ENCODE results near the gene SLC35F5. TPM values are rescaled to one million over a fixed set of nuclear protein-coding genes. Genes with fewer than 3 reads are reported as not detected.
"Not testable (repeated sequence)": the region's sequence is repeated elsewhere in the genome, so short reads cannot be mapped to it uniquely, and the experiment has no call there.

Gene SLC35F5
- total RNA-seq, 2 donors from 2014 or later: 27.3 to 39.7 TPM

DNA sequence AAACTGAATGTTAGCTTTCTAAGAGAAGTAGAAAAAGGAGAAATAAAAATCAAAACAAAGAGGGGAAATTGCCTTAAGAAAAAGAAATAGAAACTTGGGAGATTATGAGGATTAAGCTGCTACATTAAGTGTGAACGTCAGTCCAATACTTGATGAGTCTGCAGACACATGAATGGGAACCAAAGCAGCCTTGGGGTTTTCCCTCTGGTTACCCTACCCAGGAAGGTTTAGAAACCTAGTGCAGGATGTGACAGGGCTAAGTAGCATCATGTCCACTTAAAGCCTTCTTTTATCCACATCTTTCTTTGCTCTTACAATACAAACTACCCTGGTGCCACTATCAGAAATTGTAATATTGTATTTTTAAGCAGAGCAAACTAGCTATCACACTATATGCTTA lies 22.3 kb downstream of the SLC35F5 start:
- no peak for ATAC-seq
- no peak overlapping the region for H3K4me3 Mint-ChIP-seq
- H3K36me3 Mint-ChIP-seq: peaks cover 14% of the 10 kb centered on the region
- peaks cover 0 to 4% of the 10 kb centered on the region in 2 donors for H3K4me1 Mint-ChIP-seq (ENCODE audit: low read depth in 2 of 2)
- no peaks in the 10 kb centered on the region for H3K27me3 Mint-ChIP-seq
- H3K9me3 Mint-ChIP-seq: no peaks in the 10 kb centered on the region
- no peak for DNase-seq (ENCODE audit: low spot score)
- no peak overlapping the region for H3K27ac Mint-ChIP-seq

- peaks cover 10% of the 10 kb centered on the region in 2 donors for H3K4me1 Mint-ChIP-seq (ENCODE audit: low read depth in 2 of 2)
- H3K27me3 Mint-ChIP-seq: no peaks in the 10 kb centered on the region
- peaks cover 19% of the 10 kb centered on the region for H3K36me3 Mint-ChIP-seq
- H3K9me3 Mint-ChIP-seq: no peaks in the 10 kb centered on the region
- H3K27ac Mint-ChIP-seq: no peak overlapping the region
- H3K4me3 Mint-ChIP-seq: no peak overlapping the region
- ATAC-seq: no peak
- DNase-seq (ENCODE audit: low spot score): no peak
These were observed 32.4 kb downstream of the SLC35F5 start for GRCh38 chr2:113724010-113724409.

DNA sequence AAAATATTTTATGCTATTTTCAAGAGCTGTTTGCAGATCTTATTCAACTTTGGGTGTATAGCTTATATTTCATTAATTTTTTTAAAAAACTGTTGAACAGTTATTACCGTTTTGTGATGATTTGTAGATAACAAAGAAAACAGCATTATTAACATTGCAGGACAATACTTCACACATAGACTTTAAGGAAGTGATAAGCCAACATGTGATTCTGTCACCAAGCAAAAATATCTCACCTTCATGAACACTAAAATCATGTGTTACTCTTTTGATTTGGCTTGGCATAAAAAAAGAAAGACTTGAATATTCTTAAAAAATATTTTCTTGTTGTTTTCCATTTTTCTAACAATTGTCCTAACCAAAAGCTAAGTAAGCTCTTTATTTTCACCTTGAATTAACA lies 33.0 kb downstream of the SLC35F5 start:
- no peak overlapping the region for H3K27ac Mint-ChIP-seq
- no peak overlapping the region for H3K4me3 Mint-ChIP-seq
- H3K9me3 Mint-ChIP-seq: no peaks in the 10 kb centered on the region
- DNase-seq (ENCODE audit: low spot score) (no peak), ATAC-seq (no peak)
- peaks cover 10% of the 10 kb centered on the region in 2 donors for H3K4me1 Mint-ChIP-seq (ENCODE audit: low read depth in 2 of 2)
- H3K36me3 Mint-ChIP-seq: peaks cover 22% of the 10 kb centered on the region
- no peaks in the 10 kb centered on the region for H3K27me3 Mint-ChIP-seq

GRCh38 chr2:113720167-113720566 lies 36.3 kb downstream of the SLC35F5 start:
- Mint-ChIP-seq H3K9me3 (no peaks in the 10 kb centered on the region), H3K27ac (no peak overlapping the region), H3K36me3 (peaks cover 15% of the 10 kb centered on the region), H3K4me1 (ENCODE audit: low read depth in 2 of 2) (no peaks in the 10 kb centered on the region), H3K27me3 (no peaks in the 10 kb centered on the region), H3K4me3 (no peak overlapping the region)
- DNase-seq (ENCODE audit: low spot score) (no peak), ATAC-seq (no peak)

DNA sequence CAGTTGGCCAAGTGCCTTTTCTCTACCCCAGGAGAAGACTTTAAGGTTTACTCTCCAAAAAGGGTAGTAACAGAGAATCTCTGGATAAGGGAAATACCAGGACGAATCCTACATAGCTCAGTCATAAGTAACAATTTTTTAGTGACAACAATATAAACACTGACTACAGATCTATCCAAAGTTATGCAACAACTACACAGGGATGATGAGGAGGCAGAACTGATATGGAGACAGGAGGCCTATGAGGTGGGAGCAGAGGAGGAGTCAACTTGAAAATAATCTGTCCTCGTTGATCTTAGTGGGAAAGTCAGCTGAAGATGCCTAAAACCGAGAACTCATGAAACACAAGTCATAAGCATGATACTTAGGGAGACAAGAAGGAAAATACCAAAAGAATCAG lies 40.2 kb downstream of the SLC35F5 start:
- Mint-ChIP-seq H3K9me3 (no peaks in the 10 kb centered on the region), H3K27me3 (no peaks in the 10 kb centered on the region), H3K4me3 (no peak overlapping the region), H3K36me3 (peaks cover 10% of the 10 kb centered on the region), H3K27ac (peak overlapping the region in 1 of 2 donors; percentile 0), H3K4me1 (ENCODE audit: low read depth in 2 of 2) (no peaks in the 10 kb centered on the region)
- ATAC-seq: no peak
- no peak for DNase-seq (ENCODE audit: low spot score)

- DNase-seq (ENCODE audit: low spot score) (no peak), ATAC-seq (no peak)
- Mint-ChIP-seq H3K27me3 (no peaks in the 10 kb centered on the region), H3K9me3 (no peaks in the 10 kb centered on the region), H3K4me1 (ENCODE audit: low read depth in 2 of 2) (no peaks in the 10 kb centered on the region), H3K4me3 (no peak overlapping the region), H3K27ac (no peak overlapping the region), H3K36me3 (peaks cover 5% of the 10 kb centered on the region)
These were observed 43.5 kb downstream of the SLC35F5 start for GRCh38 chr2:113712941-113713340.

GRCh38 chr2:113711851-113712250 lies 44.6 kb downstream of the SLC35F5 start:
- H3K36me3 Mint-ChIP-seq: peaks cover 5% of the 10 kb centered on the region
- H3K27me3 Mint-ChIP-seq: no peaks in the 10 kb centered on the region
- H3K9me3 Mint-ChIP-seq: no peaks in the 10 kb centered on the region
- DNase-seq (ENCODE audit: low spot score) (no peak), ATAC-seq (no peak)
- H3K4me1 Mint-ChIP-seq (ENCODE audit: low read depth in 2 of 2): no peaks in the 10 kb centered on the region
- no peak overlapping the region for H3K27ac Mint-ChIP-seq
- H3K4me3 Mint-ChIP-seq: no peak overlapping the region

DNA sequence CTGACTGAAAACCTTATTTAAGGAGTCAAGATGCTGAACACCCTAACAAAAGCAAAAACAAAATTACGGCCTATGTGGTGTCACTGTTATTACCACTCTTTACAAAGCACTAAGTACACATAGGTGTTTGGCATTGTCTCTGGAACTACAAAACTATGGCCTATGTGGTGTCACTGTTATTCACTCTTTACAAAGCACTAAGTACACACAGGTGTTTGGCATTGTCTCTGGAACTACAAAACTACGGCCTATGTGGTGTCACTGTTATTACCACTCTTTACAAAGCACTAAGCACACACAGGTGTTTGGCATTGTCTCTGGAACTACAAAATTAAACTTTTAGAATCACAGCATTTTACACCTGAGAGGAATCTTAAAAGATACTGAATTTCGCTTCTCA lies 47.4 kb downstream of the SLC35F5 start:
- no peak for ATAC-seq
- H3K27me3 Mint-ChIP-seq: no peaks in the 10 kb centered on the region
- no peaks in the 10 kb centered on the region for H3K36me3 Mint-ChIP-seq
- H3K4me1 Mint-ChIP-seq (ENCODE audit: low read depth in 2 of 2): no peaks in the 10 kb centered on the region
- H3K9me3 Mint-ChIP-seq: no peaks in the 10 kb centered on the region
- DNase-seq (ENCODE audit: low spot score): no peak
- H3K4me3 Mint-ChIP-seq: no peak overlapping the region
- H3K27ac Mint-ChIP-seq: no peak overlapping the region

DNA sequence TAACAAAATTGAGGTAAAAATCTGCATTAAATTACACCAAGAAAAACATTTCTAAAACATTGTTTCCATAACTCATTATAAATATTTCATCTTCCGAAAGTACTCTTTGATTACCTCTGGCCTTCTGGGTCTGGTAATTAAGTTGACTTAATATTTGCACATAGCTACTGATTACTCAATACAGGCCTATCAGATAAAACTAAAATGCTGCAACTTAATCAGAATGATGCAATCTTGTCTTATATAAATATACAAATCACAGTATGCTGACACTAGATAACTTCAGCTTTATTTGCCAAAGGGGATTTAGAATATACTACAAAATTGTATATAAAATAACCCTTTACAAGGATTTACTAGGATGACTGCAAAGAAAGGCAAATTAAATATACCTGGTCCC lies 49.3 kb downstream of the SLC35F5 start:
- no peaks in the 10 kb centered on the region for H3K27me3 Mint-ChIP-seq
- H3K4me1 Mint-ChIP-seq (ENCODE audit: low read depth in 2 of 2): no peaks in the 10 kb centered on the region
- H3K9me3 Mint-ChIP-seq: no peaks in the 10 kb centered on the region
- DNase-seq (ENCODE audit: low spot score) (no peak), ATAC-seq (no peak)
- H3K36me3 Mint-ChIP-seq: no peaks in the 10 kb centered on the region
- no peak overlapping the region for H3K4me3 Mint-ChIP-seq
- H3K27ac Mint-ChIP-seq: no peak overlapping the region

GRCh38 chr2:113705982-113706523 lies 50.4 kb downstream of the SLC35F5 start:
- ATAC-seq (no peak), DNase-seq (ENCODE audit: low spot score) (no peak)
- Mint-ChIP-seq H3K36me3 (no peaks in the 10 kb centered on the region), H3K27me3 (no peaks in the 10 kb centered on the region), H3K4me3 (no peak overlapping the region), H3K4me1 (ENCODE audit: low read depth in 2 of 2) (no peaks in the 10 kb centered on the region), H3K27ac (no peak overlapping the region), H3K9me3 (no peaks in the 10 kb centered on the region)

GRCh38 chr2:113704300-113704993 lies 52.0 kb downstream of the SLC35F5 start:
- not testable (repeated sequence) for H3K27me3 Mint-ChIP-seq; H3K36me3 Mint-ChIP-seq; DNase-seq (ENCODE audit: low spot score); H3K4me3 Mint-ChIP-seq; H3K9me3 Mint-ChIP-seq; ATAC-seq; H3K27ac Mint-ChIP-seq
- peaks cover 10 to 12% of the 10 kb centered on the region in 2 donors for H3K4me1 Mint-ChIP-seq (ENCODE audit: low read depth in 2 of 2)

GRCh38 chr2:113703386-113704299 lies 52.8 kb downstream of the SLC35F5 start:
- H3K4me1 Mint-ChIP-seq (ENCODE audit: low read depth in 2 of 2): peaks cover 16 to 20% of the 10 kb centered on the region in 2 donors
- H3K4me3 Mint-ChIP-seq: no peak overlapping the region
- H3K9me3 Mint-ChIP-seq: no peaks in the 10 kb centered on the region
- no peaks in the 10 kb centered on the region for H3K27me3 Mint-ChIP-seq
- H3K27ac Mint-ChIP-seq: no peak overlapping the region
- no peaks in the 10 kb centered on the region for H3K36me3 Mint-ChIP-seq
- DNase-seq (ENCODE audit: low spot score) (no peak), ATAC-seq (no peak)

DNA sequence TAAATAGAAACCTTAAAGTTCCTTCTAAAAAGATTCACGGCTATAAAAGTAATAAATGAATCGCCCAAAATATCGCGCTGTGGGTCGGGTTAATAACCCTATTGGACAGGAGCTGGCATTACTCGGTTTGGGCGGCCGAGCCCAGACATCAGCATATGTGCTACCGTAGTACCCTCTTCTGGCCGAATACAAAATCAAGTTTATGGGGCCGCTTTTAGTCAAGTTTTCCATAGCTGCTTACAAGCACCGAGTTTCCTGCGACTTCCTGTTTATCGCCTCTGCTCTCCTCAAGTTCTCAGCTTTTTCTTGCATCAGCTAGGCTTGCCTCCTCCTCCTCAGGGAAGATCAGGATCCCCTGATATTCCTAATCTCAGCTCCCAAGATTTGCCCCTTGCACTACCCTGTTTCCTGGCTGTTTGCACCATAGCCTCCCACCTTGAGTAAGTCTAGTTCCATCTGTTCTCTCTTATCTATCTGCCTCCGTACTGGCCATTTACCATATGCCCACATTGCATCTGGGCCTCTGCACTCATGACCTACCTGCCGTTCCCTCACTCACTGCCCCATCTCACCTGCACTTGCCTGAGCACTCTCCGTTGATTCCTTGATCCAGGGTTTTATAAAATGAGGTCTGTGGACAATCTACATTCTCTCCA lies 56.1 kb downstream of the SLC35F5 start:
- peaks cover 19 to 20% of the 10 kb centered on the region in 2 donors for H3K4me1 Mint-ChIP-seq (ENCODE audit: low read depth in 2 of 2)
- peak overlapping the region; percentile 88 for H3K4me3 Mint-ChIP-seq
- peak overlapping the region; percentile 72 for H3K27ac Mint-ChIP-seq
- ATAC-seq: peak; percentile 80 to 83
- no peaks in the 10 kb centered on the region for H3K36me3 Mint-ChIP-seq
- H3K27me3 Mint-ChIP-seq: no peaks in the 10 kb centered on the region
- H3K9me3 Mint-ChIP-seq: no peaks in the 10 kb centered on the region
- peak; percentile 65 for DNase-seq (ENCODE audit: low spot score)

Data from natural killer cell treated with Interleukin-12 subunit alpha and Interleukin-12 subunit beta and Interleukin-15 and Interleukin-18, amount 100 ng/mL, for 72 hours (primary cell).